K562 (cell line): ENCODE results near the gene GNL3.

ENCODE experiments used
- EWSR1 ChIP-seq: fragments of 450-650 bp; IDR thresholded peaks from 2 replicates; pipeline ENCODE4 v1.6.1; 2018; ENCODE audit warnings: borderline replicate concordance, mild to moderate bottlenecking, low read depth, moderate library complexity; ENCODE audit not compliant: partially characterized antibody
- GABPB1 ChIP-seq: sonication (generic); formaldehyde crosslinking; IDR thresholded peaks from 2 replicates; pipeline ENCODE4 v1.8.0; 2022; ENCODE audit warnings: mild to moderate bottlenecking, missing genetic modification reagents
- HIVEP1 ChIP-seq: fragments of 250-450 bp; sonication (Bioruptor Pico); IDR thresholded peaks from 2 replicates; pipeline ENCODE4 v1.4.0; 2020; ENCODE audit warnings: mild to moderate bottlenecking
- KDM1A ChIP-seq, 2 experiments: fragments of 450-650 bp; IDR thresholded peaks; 2 replicates each; pipeline ENCODE4 v1.6.1; 2016; ENCODE audit warnings: mild to moderate bottlenecking in 2 of 2
- TAF1 ChIP-seq: IDR thresholded peaks from 2 replicates; pipeline ENCODE4 v1.6.1; 2011; ENCODE audit warnings: mild to moderate bottlenecking, low read length, moderate library complexity; ENCODE audit not compliant: insufficient read depth, control insufficient read depth, severe bottlenecking; ENCODE audit errors: extremely low read depth
- ZNF239 ChIP-seq: fragments of 250-450 bp; sonication (Bioruptor Pico); IDR thresholded peaks from 2 replicates; pipeline ENCODE4 v1.4.0; 2020; ENCODE audit warnings: mild to moderate bottlenecking
- ZNF347 ChIP-seq: fragments of 450-650 bp; formaldehyde crosslinking; IDR thresholded peaks from 2 replicates; pipeline ENCODE4 v1.4.0; 2020; ENCODE audit warnings: low read depth, mild to moderate bottlenecking, moderate library complexity

- TF ChIP-seq ZNF239 = no peak
- TF ChIP-seq GABPB1 (CRISPR knock-in tag) = no peak
- TF ChIP-seq ZNF347 (CRISPR knock-in tag) = no peak
- TF ChIP-seq EWSR1 = no peak
- TF ChIP-seq TAF1 = no peak
- no peak for TF ChIP-seq HIVEP1 (CRISPR knock-in tag)
- no peak for TF ChIP-seq KDM1A (IDR thresholded peaks at IDR 0.05)
These were observed 19.5 kb downstream of the GNL3 start for GRCh38 chr3:52705438-52705687.
